ENCODE measurements around the gene POU6F2. TPM values are rescaled to one million over a fixed set of nuclear protein-coding genes. Genes with fewer than 3 reads are reported as not detected.

The POU6F2 gene
- total RNA-seq, 1 experiment from 2014 or later: 0.27 TPM

DNA sequence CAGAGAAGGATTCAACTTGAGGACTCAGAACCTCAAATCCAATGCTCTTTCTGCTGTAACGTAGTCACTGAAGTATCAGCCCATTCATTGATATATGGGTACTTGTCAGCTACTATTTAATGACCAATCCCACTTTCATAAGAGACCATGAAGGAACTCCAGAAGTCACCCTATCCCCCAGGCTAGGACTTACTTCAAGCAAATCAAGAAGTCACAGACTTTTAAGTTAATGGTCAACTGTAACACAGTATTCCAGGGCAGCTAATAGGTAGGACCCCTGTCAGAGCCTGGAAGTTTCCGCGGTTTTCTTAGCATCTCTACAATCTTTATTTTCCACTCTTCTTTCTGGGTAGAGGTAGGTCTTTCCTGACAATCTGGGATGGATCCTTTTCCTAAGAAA is 269.9 kb downstream of the POU6F2 start:
- H3K27me3 ChIP-seq (ENCODE audit: insufficient read depth, low read length): peaks cover 61% of the 10 kb centered on the region
- no peak overlapping the region for H3K4me2 ChIP-seq (ENCODE audit: low read length)
- H3K9ac ChIP-seq (ENCODE audit: low read length): no peak overlapping the region
- RAD21 ChIA-PET (ENCODE audit: low non-redundant PET in 1 of 2, low total read pairs in 2 of 2, uncharacterized antibody in 2 of 2, unreplicated experiment in 2 of 2): no interaction called here
- no peak for ATAC-seq
- no peak overlapping the region for H3K27ac ChIP-seq (ENCODE audit: low read depth, low read length)
- no peaks in the 10 kb centered on the region for H3K36me3 ChIP-seq (ENCODE audit: control insufficient read depth in 1 of 2, insufficient read depth in 2 of 2, low read length in 2 of 2)
- H2AFZ ChIP-seq (ENCODE audit: low read depth, low read length, poor library complexity, severe bottlenecking): no peak overlapping the region
- CTCF ChIA-PET: no interaction called here
- no peak overlapping the region for H3K4me3 ChIP-seq (replicated peaks in 1 of 2; ENCODE audit: low read depth in 1 of 2, low read length in 2 of 2)
- intact Hi-C loops (cut with micrococcal nuclease): no loop called here
- no peaks in the 10 kb centered on the region for H3K9me3 ChIP-seq (ENCODE audit: control insufficient read depth in 1 of 2, insufficient read depth in 1 of 2, low read depth in 1 of 2, low read length in 2 of 2)
- no peaks in the 10 kb centered on the region for H3K9me2 ChIP-seq (ENCODE audit: insufficient read depth)
- POLR2A ChIA-PET: no interaction called here
- no peak for TF ChIP-seq CBX3 (IDR thresholded peaks at IDR 0.05; ENCODE audit: low read depth)
- no peak for TF ChIP-seq CEBPB (IDR thresholded peaks at IDR 0.05; ENCODE audit: low read depth)
- TF ChIP-seq ELF1 (IDR thresholded peaks at IDR 0.05; ENCODE audit: borderline replicate concordance, low read depth): no peak
- TF ChIP-seq ZNF274 (IDR thresholded peaks at IDR 0.05; ENCODE audit: low read depth, low read length): no peak
- no peak for TF ChIP-seq JUND (IDR thresholded peaks at IDR 0.05)
- no peak for TF ChIP-seq TCF7L2 (IDR thresholded peaks at IDR 0.05; ENCODE audit: borderline replicate concordance, extremely low read depth, insufficient read depth, insufficient read length)
- no peak for TF ChIP-seq EZH2phosphoT487 (IDR thresholded peaks at IDR 0.05; ENCODE audit: borderline replicate concordance)
- TF ChIP-seq EGR1 (IDR thresholded peaks at IDR 0.05; ENCODE audit: low read depth): no peak
- no peak for TF ChIP-seq POLR2AphosphoS5 (IDR thresholded peaks at IDR 0.05; ENCODE audit: low read depth, low read length)
- TF ChIP-seq, protein P1, sequence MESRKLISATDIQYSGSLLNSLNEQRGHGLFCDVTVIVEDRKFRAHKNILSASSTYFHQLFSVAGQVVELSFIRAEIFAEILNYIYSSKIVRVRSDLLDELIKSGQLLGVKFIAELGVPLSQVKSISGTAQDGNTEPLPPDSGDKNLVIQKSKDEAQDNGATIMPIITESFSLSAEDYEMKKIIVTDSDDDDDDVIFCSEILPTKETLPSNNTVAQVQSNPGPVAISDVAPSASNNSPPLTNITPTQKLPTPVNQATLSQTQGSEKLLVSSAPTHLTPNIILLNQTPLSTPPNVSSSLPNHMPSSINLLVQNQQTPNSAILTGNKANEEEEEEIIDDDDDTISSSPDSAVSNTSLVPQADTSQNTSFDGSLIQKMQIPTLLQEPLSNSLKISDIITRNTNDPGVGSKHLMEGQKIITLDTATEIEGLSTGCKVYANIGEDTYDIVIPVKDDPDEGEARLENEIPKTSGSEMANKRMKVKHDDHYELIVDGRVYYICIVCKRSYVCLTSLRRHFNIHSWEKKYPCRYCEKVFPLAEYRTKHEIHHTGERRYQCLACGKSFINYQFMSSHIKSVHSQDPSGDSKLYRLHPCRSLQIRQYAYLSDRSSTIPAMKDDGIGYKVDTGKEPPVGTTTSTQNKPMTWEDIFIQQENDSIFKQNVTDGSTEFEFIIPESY (IDR thresholded peaks at IDR 0.05; ENCODE audit: extremely low read depth, insufficient replicate concordance, low read length): no peak
- TF ChIP-seq, protein P2, sequence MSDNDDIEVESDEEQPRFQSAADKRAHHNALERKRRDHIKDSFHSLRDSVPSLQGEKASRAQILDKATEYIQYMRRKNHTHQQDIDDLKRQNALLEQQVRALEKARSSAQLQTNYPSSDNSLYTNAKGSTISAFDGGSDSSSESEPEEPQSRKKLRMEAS (IDR thresholded peaks at IDR 0.05): no peak
- TF ChIP-seq, protein P3, sequence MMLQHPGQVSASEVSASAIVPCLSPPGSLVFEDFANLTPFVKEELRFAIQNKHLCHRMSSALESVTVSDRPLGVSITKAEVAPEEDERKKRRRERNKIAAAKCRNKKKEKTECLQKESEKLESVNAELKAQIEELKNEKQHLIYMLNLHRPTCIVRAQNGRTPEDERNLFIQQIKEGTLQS (IDR thresholded peaks at IDR 0.05): no peak
- no peak for TF ChIP-seq FOSL1 (IDR thresholded peaks at IDR 0.05; ENCODE audit: low read depth)
- no peak for TF ChIP-seq SP1 (IDR thresholded peaks at IDR 0.05; ENCODE audit: low read depth)
- BruUV-seq (replicated peaks): no TSS peak
- no peaks in the 10 kb centered on the region for H4K20me1 ChIP-seq (ENCODE audit: insufficient read depth)
- no peak for DNase-seq (ENCODE audit: low read depth, low spot score)
- no peaks in the 10 kb centered on the region for H3K4me1 ChIP-seq (ENCODE audit: control insufficient read depth in 1 of 2, insufficient read depth in 2 of 2, low read length in 2 of 2)
- H3K79me2 ChIP-seq (ENCODE audit: insufficient read depth, low read length): no peaks in the 10 kb centered on the region
